ENCODE measurements around the gene MORN3.

GRCh38 chr12:121628037-121628436, 41.4 kb downstream of the MORN3 start:
- TF ChIP-seq CTCF (conservative IDR thresholded peaks at IDR 0.05; ENCODE audit: low read length) = no peak
- no peak for TF ChIP-seq EZH2phosphoT487 (IDR thresholded peaks at IDR 0.05; ENCODE audit: borderline replicate concordance, low read depth, low read length)
